Measurements from ENCODE around the gene PHF12. TPM values are rescaled to one million over a fixed set of nuclear protein-coding genes. Genes with fewer than 3 reads are reported as not detected.

The PHF12 gene
- total and polyA plus RNA-seq, 10 of the 15 experiments (the other 5 are each of a cell fraction or from before 2014, with no cell fraction given): 1.3 to 43.9 (median 19.2) TPM

DNA sequence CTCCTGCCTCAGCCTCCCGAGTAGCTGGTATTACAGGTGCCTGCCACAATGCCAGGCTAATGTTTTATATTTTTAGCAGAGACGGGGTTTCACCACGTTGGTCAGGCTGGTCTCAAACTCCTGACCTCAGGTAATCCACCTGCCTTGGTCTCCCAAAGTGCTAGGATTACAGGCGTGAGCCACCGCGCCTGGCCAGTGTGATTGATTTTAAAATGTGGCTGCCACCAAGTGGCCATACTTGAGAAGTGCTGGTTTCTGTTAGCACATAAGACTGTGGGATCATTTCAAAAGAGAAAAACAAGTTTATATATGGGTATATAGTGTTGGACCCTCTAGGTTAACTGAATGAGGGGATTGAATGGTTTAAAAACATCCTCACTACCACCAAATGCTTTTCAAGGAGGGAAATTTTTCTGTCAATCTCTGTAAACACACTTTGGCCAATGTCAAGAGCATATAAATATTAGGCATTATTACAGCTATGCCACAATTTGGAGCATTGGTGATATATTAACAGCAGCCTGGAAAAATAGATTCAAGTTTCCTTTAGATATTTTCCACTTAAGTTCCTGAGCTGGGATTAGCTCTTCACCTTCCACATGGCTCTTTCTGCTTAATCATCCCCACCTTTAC lies 34.9 kb downstream of the PHF12 start (continued):
- TF ChIP-seq, protein P1, sequence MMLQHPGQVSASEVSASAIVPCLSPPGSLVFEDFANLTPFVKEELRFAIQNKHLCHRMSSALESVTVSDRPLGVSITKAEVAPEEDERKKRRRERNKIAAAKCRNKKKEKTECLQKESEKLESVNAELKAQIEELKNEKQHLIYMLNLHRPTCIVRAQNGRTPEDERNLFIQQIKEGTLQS (IDR thresholded peaks at IDR 0.05; ENCODE audit: borderline replicate concordance, extremely low read depth, low read depth, low read length): no peak

DNA sequence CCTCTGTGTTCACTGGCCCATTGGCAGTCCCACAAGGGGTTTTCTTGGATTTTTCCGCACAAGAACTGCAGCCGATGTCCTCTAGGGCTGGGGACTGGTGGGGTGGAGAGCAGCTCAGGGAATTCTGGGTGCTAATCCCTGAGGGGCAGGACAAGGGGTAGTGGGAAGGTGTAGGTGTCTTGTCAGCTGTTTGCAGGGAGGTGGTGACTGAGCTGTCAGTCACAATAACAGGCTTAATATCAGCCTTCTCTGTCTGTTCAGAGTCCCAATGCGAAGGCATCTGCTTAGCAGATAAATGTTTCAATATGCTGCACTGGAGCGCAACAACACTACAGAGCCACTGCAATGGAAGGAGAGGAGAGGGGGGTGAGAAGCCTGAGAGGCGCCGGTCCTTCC lies 38.4 kb downstream of the PHF12 start:
- FAIRE-seq (no peak), DNase-seq (ENCODE audit: low read depth, low spot score) (no peak), ATAC-seq (no peak)
- Histone ChIP-seq H3K36me3 (ENCODE audit: control insufficient read depth in 2 of 2, insufficient read depth in 2 of 2, low read length in 1 of 2) (peaks cover 53 to 79% of the 10 kb centered on the region in 2 experiments), H3K9ac (ENCODE audit: control insufficient read depth, insufficient read depth, low read length) (no peak overlapping the region), H3K79me2 (ENCODE audit: control insufficient read depth, insufficient read depth, low read length) (no peaks in the 10 kb centered on the region), H3K4me3 (no peak overlapping the region), H3K27ac (ENCODE audit: control insufficient read depth, insufficient read depth) (no peak overlapping the region), H3K4me2 (ENCODE audit: control insufficient read depth, insufficient read depth) (no peak overlapping the region), H3K27me3 (replicated peaks in 1 of 2; ENCODE audit: control insufficient read depth in 2 of 2, insufficient read depth in 2 of 2, low read length in 1 of 2) (no peaks in the 10 kb centered on the region), H3K4me1 (ENCODE audit: control insufficient read depth, insufficient read depth, low read length) (no peaks in the 10 kb centered on the region), H2AFZ (ENCODE audit: control insufficient read depth, low read depth, low read length) (no peak overlapping the region), H3K9me3 (replicated peaks; ENCODE audit: control insufficient read depth, insufficient read depth, low read length) (no peaks in the 10 kb centered on the region), H4K20me1 (ENCODE audit: control insufficient read depth, insufficient read depth) (no peaks in the 10 kb centered on the region)
- 100% methylated on average over 6 of the region's 6 CpGs for WGBS (ENCODE audit: insufficient coverage, insufficient replicate concordance, low lambda C conversion rate, missing lambda C conversion rate)
- TF ChIP-seq RFX5 (IDR thresholded peaks at IDR 0.05; ENCODE audit: low read depth, low read length): no peak
- TF ChIP-seq PAX8 (IDR thresholded peaks at IDR 0.05): no peak
- TF ChIP-seq, protein P2, sequence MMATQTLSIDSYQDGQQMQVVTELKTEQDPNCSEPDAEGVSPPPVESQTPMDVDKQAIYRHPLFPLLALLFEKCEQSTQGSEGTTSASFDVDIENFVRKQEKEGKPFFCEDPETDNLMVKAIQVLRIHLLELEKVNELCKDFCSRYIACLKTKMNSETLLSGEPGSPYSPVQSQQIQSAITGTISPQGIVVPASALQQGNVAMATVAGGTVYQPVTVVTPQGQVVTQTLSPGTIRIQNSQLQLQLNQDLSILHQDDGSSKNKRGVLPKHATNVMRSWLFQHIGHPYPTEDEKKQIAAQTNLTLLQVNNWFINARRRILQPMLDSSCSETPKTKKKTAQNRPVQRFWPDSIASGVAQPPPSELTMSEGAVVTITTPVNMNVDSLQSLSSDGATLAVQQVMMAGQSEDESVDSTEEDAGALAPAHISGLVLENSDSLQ (IDR thresholded peaks at IDR 0.05): no peak
- TF ChIP-seq NFIC (IDR thresholded peaks at IDR 0.05; ENCODE audit: low read depth, low read length): no peak
- TF ChIP-seq ZNF217 (IDR thresholded peaks at IDR 0.05): no peak
- no peak for TF ChIP-seq SIN3A (IDR thresholded peaks at IDR 0.05; ENCODE audit: low read depth, low read length)
- no peak for TF ChIP-seq POU2F2 (IDR thresholded peaks at IDR 0.05; ENCODE audit: borderline replicate concordance, low read depth, low read length)
- TF ChIP-seq MTA3 (IDR thresholded peaks at IDR 0.05; ENCODE audit: borderline replicate concordance, low read length): no peak
- TF ChIP-seq NBN (IDR thresholded peaks at IDR 0.05): no peak
- no peak for TF ChIP-seq NR2C1 (IDR thresholded peaks at IDR 0.05)
- TF ChIP-seq TCF12 (IDR thresholded peaks at IDR 0.05; ENCODE audit: low read depth, low read length): no peak
- TF ChIP-seq TAF1 (IDR thresholded peaks at IDR 0.05; ENCODE audit: borderline replicate concordance, low read depth, low read length): no peak
- no peak for TF ChIP-seq ZZZ3 (IDR thresholded peaks at IDR 0.05; ENCODE audit: control insufficient read depth, insufficient read length, low read depth)
- TF ChIP-seq JUND (IDR thresholded peaks at IDR 0.05; ENCODE audit: low read depth, low read length): no peak
- in situ Hi-C loops (cut with MboI) (no loop called here), intact Hi-C loops (cut with micrococcal nuclease; ENCODE audit: unreplicated experiment) (no loop called here)
- ChIA-PET POLR2A (interaction anchor here (0.5 kb wide), 1 partner anchor 724 kb away, joined by 3 read pairs; no protein-coding TSS in a partner anchor), SMC1A (ENCODE audit: uncharacterized antibody, unreplicated experiment) (interaction anchor here (1.6 kb wide), 1 partner anchor 9 kb away, joined by 3 read pairs; the partner anchor contains the start of gene DHRS13), RAD21 (ENCODE audit: unreplicated experiment) (interaction anchor here (5.7 kb wide), 1 partner anchor 149 kb away, joined by 23 read pairs; no protein-coding TSS in a partner anchor), CTCF (interaction anchor here (0.6 to 17.3 kb wide), 7 partner anchors 9 to 185 kb away, joined by 3 to 175 read pairs (median 4); partner anchors contain the start of genes NEK8 and TLCD1)
- TSS peak; percentile 26 for BruUV-seq (replicated peaks)

All from GM12878 (cell line).